ENCODE data around the gene ARV1. TPM values are rescaled to one million over a fixed set of nuclear protein-coding genes. Genes with fewer than 3 reads are reported as not detected.
"Not testable (repeated sequence)": the region's sequence is repeated elsewhere in the genome, so short reads cannot be mapped to it uniquely, and the experiment has no call there.

ARV1 gene
- total RNA-seq, 1 donor from 2014 or later = 21.2 TPM

DNA sequence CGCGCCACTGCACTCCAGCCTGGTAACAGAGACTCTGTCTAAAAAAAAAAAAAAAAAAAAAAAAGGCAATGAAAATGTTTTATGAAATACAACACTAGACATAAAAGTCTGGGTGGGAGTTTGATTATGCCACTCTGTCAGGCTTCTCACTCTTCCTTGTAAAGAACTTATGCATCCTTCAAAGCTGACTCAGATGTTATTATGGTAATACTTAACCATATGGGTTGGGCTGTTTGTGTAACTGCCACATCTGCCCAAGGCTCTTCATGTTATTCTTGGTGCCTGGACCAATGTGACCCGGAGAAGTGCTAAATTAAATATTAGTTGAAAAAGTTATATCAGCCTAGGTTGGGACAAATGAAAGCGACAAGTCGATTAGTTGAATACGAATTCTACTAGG, 37.3 kb downstream of the ARV1 start:
- FAIRE-seq = no peak
- no peak for DNase-seq (ENCODE audit: low spot score in 2 of 2)

- FAIRE-seq (no peak), DNase-seq (ENCODE audit: low spot score in 2 of 2) (no peak)
Measured at GRCh38 chr1:231016966-231017365, 38.1 kb downstream of the ARV1 start.

GRCh38 chr1:231019711-231020110, 40.8 kb downstream of the ARV1 start:
- no peak for DNase-seq (ENCODE audit: low spot score in 2 of 2)
- no peak for FAIRE-seq

DNA sequence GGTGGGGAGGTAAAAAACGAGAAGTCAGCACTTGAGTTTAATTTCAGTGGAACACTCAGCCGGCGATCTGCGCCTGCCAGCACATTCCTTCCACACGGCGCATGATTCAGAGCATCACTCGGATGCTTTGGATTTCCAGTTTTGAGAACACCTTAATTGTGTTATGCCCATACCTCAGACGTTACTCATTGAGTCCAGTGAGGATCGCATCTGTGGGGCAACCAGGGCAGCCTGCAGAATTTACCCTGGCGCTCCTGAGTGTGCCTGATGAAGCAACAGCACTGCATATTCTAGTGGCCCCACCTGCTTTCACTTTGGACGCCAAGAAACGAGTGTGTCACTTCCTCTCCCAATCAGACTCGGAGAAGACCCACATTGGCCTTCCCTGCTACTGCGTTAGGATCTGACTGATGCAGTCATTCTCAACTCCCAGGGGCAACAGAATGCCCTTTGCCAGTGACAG, 41.3 kb downstream of the ARV1 start:
- FAIRE-seq (no peak), DNase-seq (ENCODE audit: low spot score in 2 of 2) (no peak)

DNA sequence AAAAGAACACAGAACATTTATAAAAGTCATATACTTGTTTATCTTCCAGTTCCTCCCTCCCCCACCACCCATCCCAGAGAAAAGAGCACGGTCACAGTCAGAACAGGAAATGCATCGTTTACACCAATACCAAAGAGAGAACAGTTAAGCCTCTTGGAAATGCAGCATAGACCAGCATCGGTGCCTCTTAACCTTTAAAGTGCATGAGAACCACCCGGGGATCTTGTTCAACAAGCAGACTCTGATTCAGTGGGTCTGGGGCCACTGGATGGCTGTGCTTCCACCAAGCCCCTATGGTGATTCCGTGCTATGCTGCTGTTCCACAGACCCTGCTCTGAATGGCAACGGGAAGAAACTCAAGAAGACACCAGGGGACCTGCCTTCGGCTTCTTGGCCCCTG, 41.9 kb downstream of the ARV1 start:
- no peak for DNase-seq (ENCODE audit: low spot score in 2 of 2)
- FAIRE-seq = no peak

- no peak for DNase-seq (ENCODE audit: low spot score in 2 of 2)
- FAIRE-seq = no peak
Measured at GRCh38 chr1:231021540-231022031, 42.7 kb downstream of the ARV1 start.

DNA sequence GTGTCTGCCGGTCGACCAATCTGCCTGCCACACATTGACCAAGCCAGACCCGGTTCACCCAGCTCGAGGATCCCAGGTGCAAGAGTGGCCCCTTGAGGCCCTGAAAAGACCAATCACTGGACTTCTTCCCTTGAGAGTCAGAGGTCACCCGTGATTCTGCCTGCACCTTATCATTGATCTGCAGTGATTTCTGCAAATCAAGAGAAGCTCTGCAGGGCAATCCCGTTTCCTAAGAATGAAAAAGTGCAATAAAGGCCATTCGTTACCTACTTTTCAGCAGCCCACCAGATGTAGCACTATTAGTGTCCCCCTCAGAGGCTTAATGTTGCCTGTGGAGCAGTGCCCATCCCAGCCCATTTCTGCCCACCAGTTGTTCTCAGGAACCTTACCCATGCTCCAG, 43.6 kb downstream of the ARV1 start:
- FAIRE-seq; DNase-seq (ENCODE audit: low spot score in 2 of 2): not testable (repeated sequence)

GRCh38 chr1:231023150-231023549, 44.3 kb downstream of the ARV1 start:
- no peak for FAIRE-seq
- no peak for DNase-seq (ENCODE audit: low spot score in 2 of 2)

DNA sequence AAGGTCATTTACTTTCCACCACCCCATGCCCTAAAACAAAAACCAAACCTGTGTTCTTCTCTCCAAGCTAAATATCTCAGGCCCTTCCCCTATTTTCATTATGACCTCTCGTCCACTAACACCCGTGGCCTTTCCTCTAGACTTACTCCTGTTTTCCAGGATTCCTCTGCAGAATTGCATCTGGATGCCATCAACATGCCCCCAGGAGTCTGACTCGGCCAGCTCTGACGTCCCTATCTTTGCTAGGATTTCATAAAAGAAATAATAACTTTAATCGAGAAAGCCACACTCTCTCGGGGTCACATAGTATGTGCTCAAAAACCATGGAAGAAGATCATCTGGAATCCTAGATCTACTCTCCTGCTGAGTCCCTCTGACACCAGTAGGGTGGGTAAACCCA, 47.7 kb downstream of the ARV1 start:
- FAIRE-seq = no peak
- DNase-seq (ENCODE audit: low spot score in 2 of 2) = no peak

GRCh38 chr1:231027136-231027925, 48.4 kb downstream of the ARV1 start:
- no peak for FAIRE-seq
- DNase-seq (ENCODE audit: low spot score in 2 of 2) = no peak

DNA sequence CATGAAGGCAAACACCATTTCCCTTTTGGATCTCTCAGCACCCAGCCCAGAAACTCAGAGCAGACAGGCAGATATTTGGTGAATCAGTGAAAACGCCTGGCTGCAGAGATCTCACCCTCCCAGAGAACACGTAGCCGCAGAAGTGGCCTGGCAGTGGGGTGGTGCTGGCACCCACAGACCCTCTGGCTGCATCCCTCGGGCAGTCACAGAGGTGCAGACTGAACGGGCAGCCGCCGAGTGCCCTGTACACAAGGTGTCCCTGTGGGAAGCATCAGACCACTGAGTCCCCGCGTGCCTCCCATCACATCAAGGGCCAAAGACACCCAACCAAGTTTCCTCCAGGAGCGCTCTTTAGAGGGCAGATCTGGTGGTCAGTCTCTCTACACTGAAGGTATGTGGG, 49.1 kb downstream of the ARV1 start:
- FAIRE-seq (no peak), DNase-seq (ENCODE audit: low spot score in 2 of 2) (no peak)

DNA sequence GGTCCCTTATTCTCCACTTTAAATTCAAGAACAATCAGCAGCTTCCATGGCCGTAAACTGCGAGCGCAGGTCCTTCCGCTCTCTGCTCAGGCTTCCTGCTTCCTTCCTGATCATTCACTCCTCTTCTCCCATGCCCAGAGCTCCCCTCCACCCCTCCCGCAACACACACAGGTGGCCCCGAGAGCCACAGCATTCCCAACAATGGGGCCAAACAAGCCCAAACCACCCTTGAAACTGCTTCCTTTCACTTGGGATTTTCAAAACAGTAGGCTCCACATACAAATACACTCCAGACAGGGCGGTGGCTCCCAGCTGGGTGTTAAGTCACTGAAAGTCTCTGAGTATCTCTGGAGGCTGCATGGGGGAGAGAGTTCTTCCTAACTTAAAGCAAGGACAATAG, 49.8 kb downstream of the ARV1 start:
- DNase-seq (ENCODE audit: low spot score in 2 of 2) = no peak

DNA sequence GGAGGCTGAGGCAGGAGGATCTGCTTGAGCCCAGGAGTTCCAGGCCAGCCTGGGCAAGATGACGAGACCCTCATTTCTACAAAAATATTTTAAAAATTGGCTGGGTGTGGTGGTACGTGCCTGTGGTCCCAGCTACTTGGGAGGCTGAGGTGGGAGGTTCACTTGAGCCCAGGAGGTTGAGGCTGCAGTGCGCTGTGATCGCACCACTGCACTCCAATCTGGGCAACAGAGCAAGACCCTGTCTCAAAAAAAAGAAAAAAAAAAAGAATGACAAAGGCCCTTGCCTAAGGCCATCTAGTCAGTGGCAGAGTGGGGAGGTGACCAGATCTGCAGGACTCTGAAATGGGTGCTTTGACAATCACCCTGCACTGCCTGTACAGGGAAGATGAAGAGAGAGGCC, 50.4 kb downstream of the ARV1 start:
- FAIRE-seq = not testable (repeated sequence)

More for the DNA sequence above, 49.8 kb downstream of the ARV1 start:
- FAIRE-seq = no peak

DNA sequence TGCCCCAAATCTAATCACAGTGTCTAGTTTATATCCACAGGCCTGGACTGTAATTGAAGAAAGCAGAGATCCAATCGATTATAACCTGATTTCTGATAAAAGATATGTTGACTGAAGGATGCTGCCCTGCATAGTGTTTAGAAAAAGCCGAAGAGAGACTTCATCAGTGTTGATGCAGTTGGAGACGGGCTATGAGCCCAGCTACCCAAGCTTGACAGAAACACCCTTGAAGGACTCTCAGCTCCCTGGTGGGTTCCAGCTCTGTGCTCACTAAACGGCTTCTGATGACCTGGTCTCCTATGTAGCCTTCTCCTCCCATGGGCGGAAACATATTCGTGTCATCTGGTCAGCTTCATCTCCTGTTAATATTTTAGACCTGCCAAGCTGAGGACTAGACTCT, 50.9 kb downstream of the ARV1 start:
- DNase-seq (ENCODE audit: low spot score in 2 of 2) = no peak
- no peak for FAIRE-seq

More for the DNA sequence above, 50.4 kb downstream of the ARV1 start:
- not testable (repeated sequence) for DNase-seq (ENCODE audit: low spot score in 2 of 2)

DNA sequence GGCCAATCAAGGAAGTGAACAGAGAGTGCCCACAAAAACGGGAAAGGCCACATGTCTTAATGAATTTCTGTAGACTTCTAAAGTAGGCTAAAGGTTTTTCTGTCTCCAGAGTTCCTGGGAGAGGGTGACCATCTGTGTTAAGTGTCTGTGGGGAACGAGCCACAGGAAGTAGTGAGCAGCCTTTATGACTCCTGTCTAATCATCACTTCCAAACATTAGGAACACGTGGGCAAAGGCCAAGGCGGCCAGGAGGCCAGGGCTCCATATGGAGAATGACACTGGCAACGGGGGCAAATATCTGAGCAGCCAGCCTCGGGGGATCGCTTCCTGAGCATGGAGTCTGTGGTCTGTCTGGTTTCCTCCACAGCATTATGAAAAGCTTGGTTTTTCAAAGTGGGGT, 54.1 kb downstream of the ARV1 start:
- FAIRE-seq (no peak), DNase-seq (ENCODE audit: low spot score in 2 of 2) (no peak)

- no peak for FAIRE-seq
Measured at GRCh38 chr1:231035799-231036198, 56.9 kb downstream of the ARV1 start.

GRCh38 chr1:231036416-231036815, 57.5 kb downstream of the ARV1 start:
- FAIRE-seq = no peak
- DNase-seq (ENCODE audit: low spot score in 2 of 2) = no peak

More at GRCh38 chr1:231035799-231036198, 56.9 kb downstream of the ARV1 start:
- DNase-seq (ENCODE audit: low spot score in 2 of 2) = no peak

DNA sequence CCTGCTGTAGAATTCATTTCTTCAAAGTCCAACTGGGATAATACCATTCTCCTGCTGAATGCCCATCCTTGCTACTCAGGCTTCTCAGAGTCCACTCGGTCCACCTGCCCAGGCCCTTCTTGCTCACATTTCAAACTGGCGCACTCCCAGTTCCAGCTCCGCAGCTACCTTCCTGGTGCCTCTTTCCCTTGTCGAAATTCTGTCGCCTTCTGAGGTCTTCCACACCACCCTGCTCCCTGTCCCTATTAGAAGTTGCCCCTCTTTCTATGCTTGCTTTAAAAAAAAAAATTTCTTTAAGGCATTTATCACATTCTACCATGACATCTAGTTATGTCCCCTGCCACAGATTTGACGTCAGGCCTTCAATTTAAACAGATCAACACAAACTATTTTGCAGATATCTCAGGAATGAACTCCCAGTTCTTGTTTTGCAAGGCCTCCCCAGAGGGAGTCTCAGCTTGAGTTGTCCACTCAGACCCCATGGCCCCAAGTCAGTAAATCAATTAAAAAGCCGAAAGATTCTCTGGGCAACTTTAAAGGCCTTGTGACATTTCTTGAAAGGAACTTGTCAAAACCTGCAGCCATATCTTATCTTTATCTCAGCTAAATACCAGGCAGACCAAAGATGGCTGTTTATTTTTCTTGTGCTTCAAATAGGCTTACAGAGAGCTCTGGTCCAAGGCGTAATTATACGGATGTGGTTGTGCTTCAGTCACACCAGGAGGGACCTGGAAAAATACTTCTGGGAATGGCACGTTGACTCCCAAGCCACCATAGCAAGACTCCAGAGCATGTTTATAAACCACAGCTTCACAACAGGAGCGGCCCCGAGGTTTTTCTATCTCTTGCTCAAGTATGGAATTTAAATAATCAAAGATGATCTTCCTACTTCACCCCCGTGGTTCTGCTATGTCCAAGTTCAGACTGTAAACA, 59.0 kb downstream of the ARV1 start:
- FAIRE-seq = no peak
- no peak for DNase-seq (ENCODE audit: low spot score in 2 of 2)

GRCh38 chr1:231039161-231040018, 60.5 kb downstream of the ARV1 start:
- DNase-seq (ENCODE audit: low spot score in 2 of 2) (peak in 1 of 2 donors; percentile 64), FAIRE-seq (no peak)

Data from frontal cortex (tissue), 4 donors.